ENCODE results near the gene DKK1.
A peak's percentile ranks its signal among the peaks of the same experiment; 100 is the strongest.

Gene DKK1, protein sequence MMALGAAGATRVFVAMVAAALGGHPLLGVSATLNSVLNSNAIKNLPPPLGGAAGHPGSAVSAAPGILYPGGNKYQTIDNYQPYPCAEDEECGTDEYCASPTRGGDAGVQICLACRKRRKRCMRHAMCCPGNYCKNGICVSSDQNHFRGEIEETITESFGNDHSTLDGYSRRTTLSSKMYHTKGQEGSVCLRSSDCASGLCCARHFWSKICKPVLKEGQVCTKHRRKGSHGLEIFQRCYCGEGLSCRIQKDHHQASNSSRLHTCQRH

GRCh38 chr10:52313933-52314821, at the start of gene DKK1:
Gene DKK1, plus strand, starts transcription at chr10:52314281. Its CDS starts 154 bp downstream, at chr10:52314435.
- DNase-seq: peak; percentile 90

DNA sequence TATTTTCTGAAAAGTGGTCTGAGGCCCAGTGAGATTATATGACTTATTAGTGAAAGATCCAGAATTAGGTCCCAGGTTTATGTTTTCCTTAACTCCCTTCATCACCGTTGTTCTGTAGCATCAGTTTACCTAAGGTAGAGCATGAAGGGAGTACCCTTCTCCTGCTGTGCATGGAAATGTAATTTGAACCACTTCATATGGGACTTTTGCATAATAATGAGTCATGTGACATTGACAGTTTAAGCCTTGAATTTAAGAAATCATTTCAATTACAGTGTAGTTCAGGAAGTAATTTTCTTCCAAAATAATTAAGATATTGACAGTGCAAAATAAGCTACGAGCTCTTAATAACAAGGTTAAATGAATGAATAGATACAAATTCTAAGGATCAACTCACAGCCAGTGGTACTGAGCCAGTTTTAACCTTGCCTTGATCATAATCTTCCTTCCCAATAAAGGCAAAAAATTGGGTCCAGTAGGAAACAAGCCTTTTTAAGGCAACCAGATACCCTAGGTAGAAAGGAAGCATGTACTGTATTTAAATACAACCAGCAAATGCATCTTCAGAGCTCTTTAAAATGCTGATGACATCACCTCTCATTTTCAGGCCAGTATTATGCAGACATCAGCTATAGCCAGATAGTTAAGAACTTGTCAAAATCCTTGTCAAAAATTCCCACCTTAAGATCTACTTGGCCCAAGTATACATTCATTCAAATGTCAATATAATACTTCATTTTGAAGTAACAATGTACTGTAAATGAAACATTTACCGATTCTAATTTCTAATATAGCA, 48.8 kb upstream of the DKK1 start:
- DNase-seq: no peak

DNA sequence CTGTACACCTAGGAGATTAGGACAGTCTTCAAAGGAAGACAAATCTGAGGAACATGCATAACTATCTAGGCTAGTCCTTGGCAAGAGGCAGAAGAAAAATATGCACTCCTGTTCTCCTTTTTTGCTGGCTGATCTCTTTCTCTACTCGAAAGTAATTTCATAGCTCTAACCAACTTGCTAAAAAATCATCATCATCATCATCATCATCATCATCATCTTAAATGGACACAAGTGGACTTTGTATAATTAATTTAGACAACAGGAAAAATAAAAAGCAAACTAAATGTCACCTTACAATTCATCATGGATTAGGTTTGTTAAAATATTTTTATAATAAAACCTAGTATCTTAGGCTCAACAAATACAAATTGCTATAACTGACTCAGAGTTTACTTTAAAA, 47.2 kb upstream of the DKK1 start:
- DNase-seq: no peak

GRCh38 chr10:52268790-52269189, 45.3 kb upstream of the DKK1 start:
- no peak for DNase-seq

DNA sequence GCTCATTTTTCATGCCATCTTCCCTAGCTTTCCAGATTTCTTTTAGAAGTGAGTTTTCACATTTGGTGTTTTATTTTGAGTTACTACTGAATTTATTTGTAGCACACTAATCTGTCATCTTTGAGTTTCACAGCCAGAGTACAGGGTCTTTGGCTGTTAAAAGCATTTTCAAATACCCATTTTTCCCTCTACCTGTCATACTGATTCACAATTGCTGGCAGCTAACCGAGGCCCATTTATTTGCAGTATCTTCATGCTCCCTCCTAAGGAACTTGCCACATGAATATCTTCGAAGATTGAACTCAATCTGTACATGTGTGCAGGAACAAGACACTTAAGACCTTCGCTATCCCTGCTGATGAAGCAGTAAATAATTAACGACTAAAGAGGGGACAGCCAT, 44.8 kb upstream of the DKK1 start:
- peak; percentile 6 for DNase-seq

GRCh38 chr10:52276163-52276562, 37.9 kb upstream of the DKK1 start:
- DNase-seq: no peak

DNA sequence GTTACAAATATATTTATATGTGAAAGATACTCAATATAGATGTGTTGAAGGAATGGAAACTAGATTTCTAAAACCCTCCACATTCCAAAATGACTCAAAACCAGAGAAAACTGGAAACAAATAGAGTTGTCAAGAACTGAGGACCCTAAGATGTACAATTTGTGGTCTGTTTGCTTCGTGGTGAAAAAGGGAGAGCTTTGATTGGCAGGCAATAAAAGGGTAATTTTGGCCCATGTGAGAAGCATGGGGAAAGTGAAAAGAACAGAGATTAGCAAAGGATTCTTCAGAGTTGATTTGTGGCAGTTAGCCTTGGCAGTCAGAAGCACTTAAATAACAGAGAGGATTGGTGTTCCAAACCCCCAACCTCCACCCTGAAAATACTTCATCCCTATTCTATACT, 37.1 kb upstream of the DKK1 start:
- DNase-seq: no peak

DNA sequence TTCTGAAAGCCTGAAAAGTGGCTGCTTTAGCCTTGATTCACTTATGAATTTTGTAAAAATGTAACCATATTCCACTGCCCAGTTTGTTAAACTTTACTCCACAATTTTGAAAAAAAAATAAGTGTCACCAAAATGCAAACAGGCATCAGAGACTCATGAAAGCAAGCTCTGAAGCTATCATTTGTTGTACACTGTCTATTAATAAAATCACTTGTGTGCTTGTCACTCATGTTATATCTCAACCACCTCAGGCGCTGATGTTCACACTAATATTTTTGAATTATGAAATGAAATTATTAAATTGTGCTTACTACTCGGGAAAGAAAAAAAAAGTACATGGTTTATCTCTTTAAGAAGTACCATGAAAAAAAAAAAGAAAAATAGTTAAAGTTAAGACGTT, 34.5 kb upstream of the DKK1 start:
- DNase-seq: no peak

- DNase-seq: no peak
Observed at GRCh38 chr10:52280051-52280450, 34.0 kb upstream of the DKK1 start.

DNA sequence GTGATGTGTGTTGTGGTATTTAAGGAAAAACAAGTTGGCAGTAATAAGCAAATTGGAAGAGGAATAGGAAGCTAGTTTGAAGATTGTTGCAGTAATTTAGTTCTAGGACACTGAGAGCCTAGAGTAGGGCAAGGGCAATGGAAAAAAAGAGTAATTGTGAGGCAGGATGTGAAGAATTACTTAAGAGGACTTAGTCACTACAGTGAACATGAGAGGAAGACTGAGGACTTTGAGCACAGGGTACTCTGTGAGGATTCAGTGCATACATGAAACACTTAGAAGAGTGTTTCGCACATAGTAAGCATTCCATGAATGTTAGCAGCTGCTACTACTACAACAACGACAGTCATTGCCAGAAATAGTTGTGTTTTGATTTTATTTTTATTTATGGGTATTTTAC, 30.9 kb upstream of the DKK1 start:
- DNase-seq: no peak

GRCh38 chr10:52284416-52285013, 29.6 kb upstream of the DKK1 start:
- DNase-seq: no peak

GRCh38 chr10:52287866-52288265, 26.2 kb upstream of the DKK1 start:
- DNase-seq: no peak

DNA sequence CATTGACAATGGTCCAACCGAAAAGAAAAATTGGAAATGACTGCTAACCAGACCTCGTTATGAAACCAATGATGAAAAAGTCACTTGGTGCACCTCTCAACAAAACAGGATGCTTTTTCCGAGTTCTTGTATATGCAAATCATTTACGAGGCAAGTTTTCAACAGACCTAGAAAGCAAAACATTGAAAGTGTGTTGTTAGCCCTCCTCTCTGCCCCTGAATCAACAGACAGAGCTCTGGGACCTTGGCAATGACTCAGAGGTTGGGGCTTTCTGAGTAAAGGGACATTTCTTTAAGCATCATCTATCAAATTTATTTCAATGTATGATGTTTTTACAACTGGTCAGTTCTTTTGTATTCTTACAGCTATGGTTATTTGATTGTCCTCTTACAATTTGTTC, 16.3 kb upstream of the DKK1 start:
- DNase-seq: no peak

DNA sequence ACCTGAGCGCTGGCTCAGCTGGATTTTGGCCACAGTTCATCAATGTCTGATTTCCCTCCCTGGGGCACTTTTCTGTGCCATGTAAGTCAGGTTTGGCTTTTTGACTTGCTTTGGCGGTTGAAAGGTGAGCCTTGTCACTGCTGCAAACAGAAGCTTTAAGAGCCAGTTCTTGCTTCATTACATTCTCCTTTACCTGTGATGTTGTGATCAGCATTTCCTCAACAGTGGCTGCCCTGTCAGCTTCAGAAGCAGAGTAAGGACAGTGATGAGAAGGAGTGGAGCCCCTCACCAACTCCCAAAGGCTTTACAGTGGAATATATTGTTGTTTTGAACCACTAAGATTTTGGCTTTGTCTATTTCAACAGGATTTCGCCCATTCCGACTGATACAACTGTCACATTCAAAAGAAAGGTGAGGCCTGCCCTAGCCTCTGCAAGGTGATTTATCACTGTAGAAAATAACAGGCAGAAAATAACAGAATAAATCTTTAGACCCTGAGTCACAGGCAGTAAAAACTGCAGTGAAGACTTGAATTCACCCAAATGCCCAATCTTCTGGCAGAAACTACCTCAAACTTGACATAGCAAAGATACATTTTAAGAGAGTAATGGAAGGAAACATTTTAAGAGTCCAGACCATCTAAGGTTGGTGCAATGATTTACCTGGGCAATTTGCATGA, 13.3 kb upstream of the DKK1 start:
- DNase-seq: no peak

- DNase-seq: peak; percentile 93
Observed at GRCh38 chr10:52308251-52309031, 5.6 kb upstream of the DKK1 start.

DNA sequence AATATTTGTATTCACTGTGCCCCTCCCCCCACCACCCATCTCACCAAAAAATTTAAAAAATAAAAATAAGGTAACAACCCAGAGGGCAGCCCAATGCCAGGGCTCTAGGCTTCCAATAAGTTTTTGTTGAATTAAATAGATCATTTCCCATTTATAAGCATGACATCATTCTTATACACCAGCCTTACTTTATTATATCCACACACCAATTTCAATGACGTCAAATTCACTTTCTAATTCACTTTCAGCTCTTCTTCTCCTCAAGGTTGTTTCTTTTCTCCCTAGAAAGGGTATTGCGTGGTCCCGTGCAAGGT, 1.2 kb upstream of the DKK1 start:
- no peak for DNase-seq

- DNase-seq: peak; percentile 65
Observed at GRCh38 chr10:52313256-52313932, 687 bp upstream of the DKK1 start.

- DNase-seq: peak; percentile 26
Observed at GRCh38 chr10:52314822-52315552, 906 bp downstream of the DKK1 start.

- no peak for DNase-seq
Observed at GRCh38 chr10:52316001-52316400, 1.9 kb downstream of the DKK1 start.

DNA sequence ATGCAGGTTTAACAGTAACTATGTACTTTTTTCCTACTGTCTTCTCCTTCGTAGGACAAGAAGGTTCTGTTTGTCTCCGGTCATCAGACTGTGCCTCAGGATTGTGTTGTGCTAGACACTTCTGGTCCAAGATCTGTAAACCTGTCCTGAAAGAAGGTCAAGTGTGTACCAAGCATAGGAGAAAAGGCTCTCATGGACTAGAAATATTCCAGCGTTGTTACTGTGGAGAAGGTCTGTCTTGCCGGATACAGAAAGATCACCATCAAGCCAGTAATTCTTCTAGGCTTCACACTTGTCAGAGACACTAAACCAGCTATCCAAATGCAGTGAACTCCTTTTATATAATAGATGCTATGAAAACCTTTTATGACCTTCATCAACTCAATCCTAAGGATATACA, 2.4 kb downstream of the DKK1 start:
- no peak for DNase-seq
